HG03439 (cell line): ENCODE data around the gene COX8A.

Experiments
- ATAC-seq: cut with Tn5 transposase; IDR thresholded peaks from one replicate; pipeline ENCODE4 v1.9.1; 2021; ENCODE audit warnings: mild to moderate bottlenecking, moderate library complexity; ENCODE audit not compliant: unreplicated experiment

The COX8A gene

DNA sequence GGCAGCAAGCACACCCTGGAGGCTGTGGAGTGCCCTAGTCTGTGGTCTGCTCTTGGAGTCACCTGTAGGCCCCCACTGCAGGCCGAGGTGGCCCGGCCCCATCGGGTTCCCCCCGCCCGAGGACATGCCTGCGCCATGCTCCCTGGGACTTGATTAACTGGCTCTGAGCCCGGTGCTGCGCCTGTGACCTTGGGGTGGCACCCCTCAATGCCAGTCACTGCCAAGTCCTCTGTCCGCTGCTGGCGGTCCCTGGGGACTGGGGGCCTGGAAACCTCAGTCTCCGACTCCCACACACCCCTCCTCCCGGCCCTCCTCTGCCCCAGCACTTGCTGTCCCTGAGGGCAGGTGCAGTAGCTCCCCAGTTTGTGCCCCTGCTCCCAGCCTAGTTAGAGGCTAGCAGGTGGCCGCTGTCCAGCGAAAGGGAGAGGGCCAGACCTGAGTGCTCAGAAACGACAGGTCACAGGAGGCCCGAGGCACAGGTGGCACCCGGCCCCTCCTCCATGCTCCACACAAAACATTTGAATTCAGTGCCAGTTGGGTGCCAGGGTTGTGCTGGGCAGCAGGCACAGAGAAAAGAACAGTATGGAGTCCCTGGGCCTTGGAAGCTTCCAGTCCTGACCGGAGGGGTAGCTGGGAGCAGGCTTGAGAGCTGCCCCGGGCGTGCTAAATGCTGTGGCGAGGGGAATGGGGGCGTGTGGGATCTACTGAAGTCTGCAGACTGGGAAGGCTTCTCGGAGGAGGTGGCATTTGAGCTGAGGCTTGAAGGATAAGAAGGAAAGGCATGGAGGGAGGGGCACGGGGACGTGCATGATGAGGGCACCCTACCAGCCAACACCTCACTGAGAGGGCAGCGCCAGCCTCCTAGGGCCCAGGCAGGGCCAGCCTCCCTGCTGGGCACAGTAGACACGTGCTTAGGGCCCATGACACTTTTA is 45.0 kb downstream of the COX8A start:
- ATAC-seq, result no peak

DNA sequence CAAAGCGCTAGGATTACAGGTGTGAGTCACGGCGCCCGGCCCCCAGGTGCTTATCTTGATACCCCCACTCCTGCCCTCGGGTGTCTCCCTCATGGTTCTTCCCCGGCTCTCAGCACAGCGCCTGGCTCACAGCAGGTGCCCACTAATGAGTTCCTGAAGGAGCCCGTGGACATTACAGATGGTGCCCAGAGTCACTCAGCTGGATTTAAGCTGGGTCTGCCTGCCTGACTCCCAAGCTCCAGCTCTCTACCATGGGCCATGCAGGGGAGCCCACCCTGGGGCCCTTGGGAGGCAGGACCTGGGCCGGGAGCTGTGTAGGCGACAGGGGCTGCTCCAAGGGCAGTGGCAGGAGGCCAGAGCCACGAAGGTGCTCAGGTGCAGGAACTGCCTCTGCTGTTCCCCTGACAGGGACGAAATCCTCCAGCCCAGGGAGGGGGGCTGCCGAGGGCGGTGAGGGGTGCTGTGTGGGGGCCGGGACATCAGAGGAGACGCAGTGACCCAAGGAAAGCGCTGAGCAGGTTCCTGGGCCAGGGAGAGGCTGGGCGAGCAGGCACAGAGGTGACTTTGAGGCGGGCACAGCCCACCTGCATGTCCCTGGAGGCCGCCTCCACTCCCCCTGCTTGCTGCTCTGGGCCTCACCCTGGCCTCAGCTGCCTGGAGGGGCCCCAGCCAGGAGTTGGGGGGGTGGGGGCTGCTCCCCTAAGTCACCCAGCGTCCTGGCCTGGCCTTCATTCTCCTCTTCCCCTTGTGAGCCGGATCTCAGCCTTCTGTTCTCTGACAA is 46.7 kb downstream of the COX8A start:
- no peak for ATAC-seq

DNA sequence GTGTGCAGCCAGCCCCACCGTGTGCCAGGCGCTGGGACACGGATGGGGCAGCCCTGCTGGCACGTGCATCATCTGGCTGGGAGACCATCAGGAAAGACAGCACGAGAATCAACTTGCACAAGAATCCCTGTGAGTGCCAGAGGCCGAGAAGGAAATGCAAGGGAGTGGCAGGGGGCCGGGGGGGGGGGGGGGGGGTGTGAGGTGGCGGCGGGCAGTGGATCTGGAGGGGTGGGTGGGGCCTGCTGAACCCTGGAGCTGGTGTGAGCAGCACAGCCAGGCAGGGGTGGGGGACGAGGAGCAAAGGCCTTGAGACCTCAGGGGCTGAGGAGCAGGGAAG is 47.3 kb downstream of the COX8A start:
- ATAC-seq, result no peak

- ATAC-seq, result no peak
Observed at GRCh38 chr11:64022125-64022784, 47.8 kb downstream of the COX8A start.

DNA sequence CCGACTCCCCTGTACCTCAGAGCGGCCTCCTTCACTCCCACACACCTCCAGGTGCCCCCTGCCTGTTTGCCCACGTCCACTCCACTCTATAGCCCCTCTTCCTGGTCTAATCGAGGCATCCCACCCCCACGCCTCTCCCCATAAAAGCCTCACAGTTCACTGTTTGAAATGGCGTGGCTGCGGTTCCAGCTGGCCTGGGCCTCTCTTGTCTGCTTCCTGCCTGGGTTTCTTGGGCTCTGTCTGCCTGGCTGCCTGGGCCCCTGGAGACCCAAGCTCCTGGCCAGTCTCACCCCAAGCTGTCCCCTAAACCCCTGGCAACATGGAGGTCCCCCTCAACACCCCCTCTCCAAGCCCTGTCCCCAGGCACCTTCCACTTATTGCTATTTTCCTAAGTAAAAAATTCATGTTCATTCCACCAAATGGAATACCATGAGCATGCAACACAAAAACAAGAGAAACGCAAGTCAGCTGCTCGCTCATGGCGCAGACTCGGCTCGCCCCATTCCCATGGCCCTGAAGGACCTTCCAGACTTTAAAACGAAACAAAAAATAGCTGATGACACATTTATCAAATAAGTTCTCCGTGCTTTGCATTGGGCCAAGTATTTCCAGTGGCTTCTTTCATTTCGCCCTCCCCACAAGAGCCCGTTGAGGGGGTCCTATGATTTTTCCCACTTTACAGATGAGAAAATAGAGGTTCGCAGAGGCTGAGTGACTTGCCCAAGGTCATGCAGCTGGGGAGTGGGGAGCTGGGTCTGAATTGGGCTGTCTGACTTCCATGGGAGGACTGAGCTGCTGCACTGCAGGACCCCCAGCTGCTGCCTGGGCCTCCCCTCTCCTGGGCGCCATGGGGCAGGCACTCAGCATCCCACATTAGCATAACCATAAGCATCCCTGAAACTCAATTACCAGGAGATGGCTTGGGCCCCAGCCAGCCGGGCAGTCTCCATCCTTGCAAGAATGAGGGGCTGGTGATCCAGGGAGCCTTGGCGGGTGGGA is 49.6 kb downstream of the COX8A start:
- ATAC-seq, result no peak

- no peak for ATAC-seq
Observed at GRCh38 chr11:64025205-64025604, 50.8 kb downstream of the COX8A start.
